Measurements from ENCODE around the gene UBE2L5. TPM values are rescaled to one million over a fixed set of nuclear protein-coding genes. Genes with fewer than 3 reads are reported as not detected.

Gene UBE2L5
- total and polyA plus RNA-seq, 3 donors from 2014 or later: 33.4 to 108 (median 36.4) TPM

DNA sequence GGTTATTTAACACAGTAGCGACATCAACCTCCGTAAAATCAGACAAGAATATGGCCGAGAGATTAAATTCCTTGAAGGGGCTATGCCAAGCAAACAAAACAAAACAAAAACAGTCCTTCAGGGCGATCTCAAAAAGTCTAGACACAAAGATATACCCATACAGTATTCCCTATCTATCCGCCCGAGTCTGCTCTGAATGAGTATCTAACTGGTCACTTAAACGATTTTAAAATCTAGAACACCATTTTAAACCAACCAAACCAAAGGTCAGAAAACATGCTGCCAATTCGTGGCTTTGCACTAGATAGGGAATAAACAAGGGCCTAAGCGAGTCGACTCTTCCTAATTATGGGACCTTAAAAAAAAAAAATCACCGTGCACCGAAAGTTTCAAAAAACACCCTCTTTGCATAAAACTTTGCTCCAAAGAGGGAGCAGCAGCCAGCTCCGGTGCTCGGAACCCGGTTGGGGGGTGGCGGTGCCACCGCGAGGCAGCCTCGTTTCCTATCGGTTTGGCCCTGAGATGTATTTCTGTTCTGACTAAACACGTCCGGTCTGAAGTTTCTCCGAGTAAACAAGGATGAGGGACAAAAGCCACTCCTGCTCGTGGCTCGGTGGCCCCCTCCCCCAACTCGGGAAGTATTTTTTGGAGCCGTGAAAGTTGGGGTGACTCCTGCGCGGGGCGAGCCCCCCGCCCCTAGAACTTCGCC lies 41.6 kb downstream of the UBE2L5 start:
- 1% methylated on average over 26 to 32 of the region's 32 CpGs for WGBS, 2 donors

GRCh38 chr13:30464496-30465342 lies 42.4 kb downstream of the UBE2L5 start:
- peak; percentile 85 for DNase-seq
- H3K27ac ChIP-seq: peak overlapping the region; percentile 98 to 99
- H3K4me3 ChIP-seq: peak overlapping the region; percentile 80 to 81
- H3K4me1 ChIP-seq: peaks cover 20% of the 10 kb centered on the region
- WGBS, 2 donors: 0% methylated on average over 49 of the region's 136 CpGs; no CpG with 5 or more reads in 1 of the 2 donors
- H3K36me3 ChIP-seq (ENCODE audit: low read depth, missing control alignments): no peaks in the 10 kb centered on the region
- H3K9me3 ChIP-seq: no peaks in the 10 kb centered on the region
- TF ChIP-seq CTCF (IDR thresholded peaks at IDR 0.05) (no peak), POLR2A (IDR thresholded peaks at IDR 0.05) (no peak)
- intact Hi-C loops (cut with DNase I; ENCODE audit: low total_unique reads): loop anchor here (10.0 kb wide), 1 partner anchor 150 kb away; the partner anchor contains the start of gene USPL1
- no peaks in the 10 kb centered on the region for H3K27me3 ChIP-seq

More for the DNA sequence above, 41.6 kb downstream of the UBE2L5 start:
- Histone ChIP-seq H3K4me1 (peaks cover 22% of the 10 kb centered on the region), H3K4me3 (peak overlapping the region; percentile 80 to 81), H3K9me3 (no peaks in the 10 kb centered on the region), H3K27ac (peak overlapping the region; percentile 98 to 99), H3K27me3 (no peaks in the 10 kb centered on the region), H3K36me3 (ENCODE audit: low read depth, missing control alignments) (no peaks in the 10 kb centered on the region)
- intact Hi-C loops (cut with DNase I; ENCODE audit: low total_unique reads): loop anchor here (10.0 kb wide), 1 partner anchor 151 kb away; the partner anchor contains the start of gene USPL1
- DNase-seq: peak; percentile 67
- TF ChIP-seq POLR2A (IDR thresholded peaks at IDR 0.05) (no peak), CTCF (IDR thresholded peaks at IDR 0.05) (no peak)

GRCh38 chr13:30465343-30465592 lies 43.0 kb downstream of the UBE2L5 start:
- intact Hi-C loops (cut with DNase I; ENCODE audit: low total_unique reads): loop anchor here (10.0 kb wide), 1 partner anchor 150 kb away; the partner anchor contains the start of gene USPL1
- 0 to 1% methylated on average over 2 to 40 of the region's 41 CpGs for WGBS, 2 donors
- Histone ChIP-seq H3K27me3 (no peaks in the 10 kb centered on the region), H3K36me3 (ENCODE audit: low read depth, missing control alignments) (no peaks in the 10 kb centered on the region), H3K4me3 (peak overlapping the region; percentile 88 to 92), H3K9me3 (no peaks in the 10 kb centered on the region), H3K27ac (peak overlapping the region; percentile 95 to 99), H3K4me1 (peaks cover 19% of the 10 kb centered on the region)
- TF ChIP-seq POLR2A (IDR thresholded peaks at IDR 0.05) (no peak), CTCF (IDR thresholded peaks at IDR 0.05) (no peak)
- no peak for DNase-seq

DNA sequence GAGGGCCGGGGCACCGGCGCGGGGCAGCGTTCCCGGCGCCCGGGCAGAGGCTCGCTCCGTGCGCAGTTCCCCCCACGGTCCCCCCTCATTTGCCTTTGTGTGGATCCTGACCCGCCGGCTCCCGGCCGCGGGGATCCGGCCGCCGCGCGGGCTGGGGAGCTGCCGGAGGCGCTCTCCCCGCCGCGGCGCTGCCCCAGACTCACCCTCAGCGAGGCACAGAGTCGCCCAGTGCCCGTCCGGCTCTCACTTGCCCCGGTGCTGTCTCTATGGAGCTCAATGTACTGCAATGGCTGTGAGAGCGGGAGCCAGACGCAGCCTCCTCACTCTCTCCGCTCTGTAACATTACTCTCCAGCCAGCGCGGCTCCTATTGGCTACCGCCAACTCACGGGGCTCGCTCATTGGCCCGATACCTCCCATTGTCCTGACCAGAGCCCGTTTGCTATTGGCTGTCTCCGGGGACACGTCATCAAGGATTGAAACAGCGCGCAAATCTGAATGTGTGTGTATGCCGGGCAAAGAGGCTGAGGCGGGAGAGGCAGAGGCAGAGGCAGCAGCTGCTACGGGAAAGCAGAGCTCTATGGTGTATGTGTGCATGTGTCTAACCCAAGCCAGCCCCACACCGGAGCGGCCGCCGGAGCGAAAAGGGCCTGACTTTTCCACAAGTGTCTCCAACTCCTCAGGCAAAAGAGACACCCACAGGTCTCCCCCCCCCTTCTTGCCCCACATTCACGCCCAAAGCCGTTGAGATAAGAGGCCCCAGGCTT lies 43.5 kb downstream of the UBE2L5 start, which contains the start of gene HMGB1:
Gene HMGB1 (minus strand): TSS at position 344 of the 765 bp plus-strand sequence. CDS start 2,256 bp downstream, outside the sequence.
- intact Hi-C loops (cut with DNase I; ENCODE audit: low total_unique reads): loop anchor here (10.0 kb wide), 1 partner anchor 149 kb away; the partner anchor contains the start of gene USPL1
- Histone ChIP-seq H3K27me3 (no peaks in the 10 kb centered on the region), H3K9me3 (no peaks in the 10 kb centered on the region), H3K36me3 (ENCODE audit: low read depth, missing control alignments) (no peaks in the 10 kb centered on the region), H3K4me3 (peak within 1 kb of the TSS; percentile 88 to 92), H3K4me1 (peaks cover 19% of the 10 kb centered on the region), H3K27ac (peak within 1 kb of the TSS; percentile 95 to 99)
- peak; percentile 98 for TF ChIP-seq POLR2A (IDR thresholded peaks at IDR 0.05)
- TF ChIP-seq CTCF (IDR thresholded peaks at IDR 0.05): peak in 2 of 3 experiments; percentile 5 to 15
- 1% methylated on average over 12 to 48 of the region's 57 CpGs for WGBS, 2 donors
- DNase-seq: peak; percentile 100

Data from testis (tissue), 3 donors.